Renal pelvis (tissue), 4 donors: ENCODE results near the gene DNPEP. TPM values are rescaled to one million over a fixed set of nuclear protein-coding genes. Genes with fewer than 3 reads are reported as not detected.
"Not testable (repeated sequence)": the region's sequence is repeated elsewhere in the genome, so short reads cannot be mapped to it uniquely, and the experiment has no call there.

Experiments used
- DNase-seq: peaks from one replicate; pipeline ENCODE4 v3.0.0-alpha.2; 2013
- polyA plus RNA-seq, 3 donors: library from polyadenylated mRNA; unstranded; fragments of 120-200 nt; gene quantifications; one replicate each; pipeline ENCODE4 v1.2.1, GENCODE V29; 2013; ENCODE audit not compliant: insufficient read length in 3 of 3

DNPEP gene
- polyA plus RNA-seq, 3 donors = 64.4 to 91.2 (median 66.4) TPM

DNA sequence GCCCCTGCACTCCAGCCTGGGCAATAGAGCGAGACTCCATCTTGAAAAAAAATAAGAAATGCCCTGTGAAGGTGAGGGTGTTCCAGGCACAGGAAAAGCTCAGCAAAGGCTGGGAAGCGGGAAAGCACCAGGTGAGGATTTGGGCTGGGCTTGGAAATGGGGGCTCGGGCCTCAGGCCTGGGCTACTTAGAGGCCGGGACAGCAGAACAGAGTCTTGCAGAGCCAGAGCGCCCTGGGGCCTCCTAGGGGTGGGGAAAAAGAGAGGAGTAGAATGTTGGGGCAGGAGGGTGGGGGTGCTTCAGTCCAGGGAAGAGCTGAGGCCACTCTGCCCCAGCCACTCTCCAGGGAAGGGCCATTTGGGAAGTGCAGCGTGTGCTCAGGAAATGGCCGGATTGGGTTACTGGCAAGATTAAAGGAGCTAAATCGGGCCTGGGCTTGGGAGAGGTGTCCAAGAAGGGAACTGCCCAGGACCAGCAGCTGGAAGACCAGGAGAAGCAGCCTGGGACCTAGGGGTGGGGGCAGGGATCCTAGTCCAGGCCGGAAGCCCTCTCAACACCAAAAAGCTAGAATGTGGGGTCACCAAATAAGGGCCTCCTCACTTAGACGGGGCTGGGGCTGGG is 16.7 kb upstream of the DNPEP start:
- DNase-seq = no peak

DNA sequence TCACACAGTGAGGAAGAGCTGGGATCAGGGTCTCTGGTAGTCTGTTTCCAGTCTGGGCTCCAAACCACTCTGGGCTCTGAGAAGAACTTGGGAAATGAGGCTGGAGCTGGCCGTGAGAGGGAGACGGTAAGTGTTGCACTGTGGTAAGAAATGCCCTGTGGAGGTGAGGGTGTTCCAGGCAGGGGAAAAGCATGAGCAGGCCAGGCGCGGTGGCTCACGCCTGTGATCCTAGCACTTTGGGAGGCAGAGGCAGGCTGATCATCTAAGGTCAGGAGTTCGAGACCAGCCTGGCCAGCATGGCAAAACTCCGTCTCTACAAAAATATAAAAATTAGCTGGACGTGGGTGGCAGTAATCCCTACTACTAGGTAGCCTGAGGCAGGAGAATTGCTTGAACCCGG is 16.1 kb upstream of the DNPEP start:
- DNase-seq = no peak

DNA sequence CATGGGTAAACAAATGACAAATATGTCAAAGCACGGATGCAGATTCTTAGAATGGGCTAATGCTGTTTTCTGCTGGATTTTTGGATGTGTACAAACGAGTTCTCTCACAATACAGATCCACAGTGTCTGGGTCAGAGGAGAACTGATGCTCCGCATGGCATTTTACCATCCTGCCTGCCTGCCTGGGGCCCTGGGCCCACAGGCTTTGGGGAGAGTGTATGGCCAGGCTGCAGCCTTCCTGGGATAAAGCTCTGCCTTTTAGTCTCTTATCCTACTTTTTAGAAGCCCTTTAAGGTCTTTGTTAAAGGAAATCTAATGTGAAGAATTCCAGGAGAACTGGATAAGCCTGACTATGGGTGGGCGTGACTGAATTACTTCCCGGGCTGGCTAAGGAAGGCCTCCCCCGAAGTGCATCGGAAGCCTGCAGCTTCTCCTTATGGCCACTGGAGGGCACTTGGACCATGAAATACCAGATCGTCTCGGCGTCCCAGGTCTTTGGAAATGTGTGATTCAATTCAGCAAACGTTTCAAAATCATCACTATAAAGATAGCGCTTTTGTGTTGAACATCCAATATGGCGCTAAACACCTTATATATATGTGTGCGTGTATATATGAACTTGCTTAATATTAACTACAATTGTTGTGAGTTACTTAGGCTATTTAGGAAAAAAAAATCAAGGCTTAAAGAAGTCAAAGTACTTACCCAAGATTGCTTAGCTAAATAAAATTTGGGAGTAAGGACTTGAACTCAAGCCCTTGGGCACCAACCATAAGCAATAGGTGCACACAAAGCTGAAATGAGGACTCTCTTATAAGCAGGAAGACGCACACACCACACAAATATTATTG is 15.2 kb upstream of the DNPEP start:
- peak; percentile 84 for DNase-seq

DNA sequence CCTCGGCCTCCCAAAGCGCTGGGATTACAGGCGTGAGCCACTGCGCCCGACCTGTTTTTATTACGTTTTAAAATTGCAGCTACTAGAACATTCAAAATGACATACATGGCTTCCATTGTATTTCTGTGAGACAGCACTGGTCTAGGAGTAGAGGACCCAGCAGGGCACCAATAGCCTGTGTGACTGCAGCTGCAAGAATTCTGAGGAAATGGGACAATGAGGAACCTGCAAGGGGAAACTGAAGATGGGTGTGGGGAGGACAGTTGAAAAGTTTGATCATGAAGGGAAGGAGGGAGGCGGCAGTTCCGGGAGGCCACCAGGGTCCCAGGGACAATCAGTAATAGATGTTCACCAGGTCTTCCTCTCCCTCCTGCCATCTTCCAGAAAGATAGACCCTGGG is 13.9 kb upstream of the DNPEP start:
- no peak for DNase-seq

DNA sequence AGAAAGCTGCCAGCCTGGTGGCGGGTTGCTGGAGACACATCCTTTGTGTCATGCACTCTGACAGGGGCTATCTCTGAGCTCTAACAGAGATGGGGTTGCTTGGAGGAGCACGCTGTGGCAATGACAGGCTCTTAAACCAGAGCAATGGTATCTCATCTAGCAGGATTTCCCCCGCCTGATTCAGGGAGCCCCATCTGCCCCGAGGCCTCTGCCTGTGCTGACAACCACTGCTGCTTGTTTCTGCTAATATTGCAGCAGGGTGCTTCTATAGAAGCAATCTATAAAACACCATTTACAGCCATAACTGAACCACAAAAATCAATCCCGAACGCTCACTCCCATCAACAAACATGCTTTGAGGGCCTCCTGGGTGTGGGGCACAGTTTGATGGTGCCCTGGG is 12.8 kb upstream of the DNPEP start:
- no peak for DNase-seq

DNA sequence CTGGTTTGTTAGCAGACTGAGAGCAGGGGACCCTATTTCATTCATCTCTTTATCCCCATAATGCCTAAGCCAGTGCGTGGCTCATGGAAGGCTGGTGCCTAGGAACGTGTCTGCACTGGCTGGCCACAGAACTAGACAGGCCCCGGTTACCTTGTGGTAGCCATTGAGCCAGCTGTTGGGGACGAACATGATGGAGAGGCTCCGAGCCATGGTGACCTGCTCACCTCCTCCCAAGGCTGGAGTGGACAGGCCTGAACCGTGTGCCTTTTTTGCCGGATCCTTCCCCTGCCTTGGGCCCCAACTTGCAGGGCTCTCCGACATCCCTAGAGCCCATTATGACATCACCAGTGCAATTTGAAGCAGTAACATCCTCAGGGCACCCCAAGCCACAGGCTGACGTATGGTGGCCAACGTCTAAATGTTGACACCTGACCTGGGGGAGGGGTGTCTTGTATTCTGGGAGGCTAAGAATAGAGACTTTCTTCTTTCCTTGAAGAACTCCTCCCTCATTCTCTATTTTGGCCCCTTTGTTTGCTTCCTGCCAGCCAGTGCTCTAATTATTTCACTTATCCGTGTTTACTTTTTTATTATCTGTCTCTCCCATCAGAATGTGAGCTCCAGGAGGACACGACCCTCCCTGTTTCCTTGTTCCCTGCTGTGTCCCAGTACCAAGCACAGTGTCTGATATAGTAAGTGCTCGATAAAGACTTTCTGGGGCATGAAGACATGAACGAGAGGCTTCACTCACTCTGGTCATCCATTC is 12.2 kb upstream of the DNPEP start:
- DNase-seq = no peak

DNA sequence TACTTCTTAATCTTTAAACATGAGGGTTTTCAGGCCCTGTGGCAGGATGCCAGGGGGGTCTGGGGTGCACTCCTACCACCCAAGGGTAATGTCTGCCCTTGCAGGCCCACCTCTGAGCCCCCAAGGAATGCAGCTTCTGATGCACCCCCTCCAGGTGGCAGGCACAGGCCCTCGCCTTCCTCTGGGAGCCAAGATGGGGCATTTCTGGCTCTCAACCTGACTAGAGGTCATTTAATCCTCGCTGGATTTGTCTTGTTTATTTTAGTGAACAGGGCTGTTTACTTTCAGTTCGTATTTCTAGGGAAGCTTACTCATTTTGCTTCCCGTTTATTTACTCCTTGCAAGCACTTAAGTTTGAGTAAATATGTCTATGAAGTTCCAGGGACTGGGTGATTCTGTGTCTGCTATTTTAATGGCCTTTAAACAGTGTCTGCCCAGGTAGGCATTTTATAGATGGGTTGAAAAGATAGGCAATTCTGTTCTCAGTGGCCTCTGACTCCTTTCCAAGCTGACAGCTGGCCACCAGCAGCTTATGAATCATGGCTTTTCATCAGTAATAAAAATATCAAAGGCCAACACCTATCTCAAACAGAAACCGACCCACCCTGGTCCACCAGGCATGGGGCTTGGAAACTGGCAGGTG is 11.1 kb upstream of the DNPEP start:
- no peak for DNase-seq

DNA sequence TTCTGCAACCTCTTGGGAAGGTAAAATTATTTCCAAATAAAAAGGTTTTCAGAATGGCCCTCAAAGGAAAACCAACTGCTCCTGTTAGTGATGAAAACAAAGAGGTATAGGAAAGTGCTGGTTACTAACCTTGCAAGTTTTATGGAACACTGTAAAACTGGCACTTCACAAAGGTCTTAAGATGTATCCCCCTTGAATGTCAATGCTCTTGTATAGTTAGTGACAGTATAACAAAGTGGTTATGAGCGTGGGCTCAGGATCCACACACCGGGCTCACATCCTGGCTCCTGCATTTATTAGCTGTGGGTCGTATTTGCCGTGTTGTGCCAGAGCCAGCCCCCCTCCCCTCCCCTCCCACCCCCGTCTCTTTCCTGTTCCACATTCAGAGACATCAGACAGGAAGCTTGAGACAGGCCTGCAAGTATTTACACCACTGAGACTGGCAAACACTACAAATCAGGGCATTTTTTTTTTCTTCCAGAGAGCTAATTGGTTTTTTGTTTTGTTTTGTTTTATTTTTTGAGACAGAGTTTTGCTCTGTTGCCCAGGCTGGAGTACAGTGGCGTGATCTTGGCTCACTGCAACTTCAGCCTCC is 9.2 kb upstream of the DNPEP start:
- no peak for DNase-seq

DNA sequence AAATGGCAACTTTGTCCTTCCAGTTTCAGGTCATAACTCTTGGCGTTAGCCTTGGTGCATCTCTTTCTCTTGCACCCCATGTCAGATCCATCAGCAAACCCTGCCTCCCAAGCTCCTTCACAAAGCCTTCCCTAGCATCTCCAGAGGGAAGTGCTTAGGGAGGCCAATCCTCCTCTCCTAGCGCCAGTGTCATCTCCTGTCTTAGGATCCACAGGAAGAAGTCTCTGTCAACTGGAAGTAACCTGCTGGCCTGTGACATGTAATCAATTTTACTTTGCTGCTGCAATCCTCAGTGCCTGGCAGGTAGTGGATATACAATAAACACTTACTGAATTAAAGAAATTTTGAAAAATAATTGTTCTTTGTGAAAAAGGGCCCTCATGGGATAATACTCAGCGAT is 7.9 kb upstream of the DNPEP start:
- DNase-seq = no peak

DNA sequence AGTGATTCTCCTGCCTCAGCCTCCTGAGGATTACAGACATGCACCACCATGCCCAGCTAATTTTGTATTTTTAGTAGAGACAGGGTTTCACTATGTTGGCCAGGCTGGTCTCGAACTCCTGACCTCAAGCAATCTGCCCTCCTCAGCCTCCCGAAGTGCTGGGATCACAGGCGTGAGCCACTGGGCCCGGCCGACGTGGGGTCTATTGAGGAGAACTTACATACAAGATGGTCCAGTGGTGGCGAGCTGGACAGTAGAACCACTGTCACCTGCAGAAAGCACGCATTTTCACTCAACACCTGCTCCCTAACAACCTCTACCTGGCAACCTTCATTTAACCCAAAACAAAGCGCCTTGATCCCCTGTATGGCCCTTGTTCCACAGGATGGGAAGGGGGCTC is 7.3 kb upstream of the DNPEP start:
- not testable (repeated sequence) for DNase-seq

DNA sequence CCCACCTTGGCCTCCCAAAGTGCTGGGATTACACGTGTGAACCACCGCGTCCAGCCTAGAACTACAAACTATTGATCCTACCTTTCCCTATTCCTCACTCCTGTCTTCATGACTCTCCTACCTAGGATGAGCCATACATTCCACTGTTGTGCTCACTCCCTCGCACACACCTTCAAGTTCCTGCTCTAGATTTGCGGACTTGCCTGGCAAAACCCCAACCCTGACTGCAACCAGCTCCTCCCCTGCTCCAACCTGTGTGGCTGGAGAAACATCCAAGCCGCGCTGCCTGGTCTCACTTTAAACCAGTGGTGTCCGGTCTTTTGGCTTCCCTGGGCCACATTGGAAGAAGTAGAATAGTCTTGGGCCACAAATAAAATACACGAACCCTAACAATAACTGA is 5.0 kb upstream of the DNPEP start:
- no peak for DNase-seq

DNA sequence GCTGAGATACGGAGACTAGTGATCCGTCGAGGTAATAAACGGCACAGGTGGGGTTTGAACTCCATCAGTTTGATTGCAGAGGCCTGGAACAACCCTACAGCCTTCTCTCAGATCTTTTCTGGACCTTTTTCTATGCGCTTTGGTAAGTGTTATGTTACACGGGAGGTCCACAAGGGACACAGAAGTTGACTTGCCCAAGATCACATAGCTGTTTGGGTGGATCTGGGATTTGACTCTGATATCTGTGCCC is 1.1 kb upstream of the DNPEP start:
- no peak for DNase-seq

DNA sequence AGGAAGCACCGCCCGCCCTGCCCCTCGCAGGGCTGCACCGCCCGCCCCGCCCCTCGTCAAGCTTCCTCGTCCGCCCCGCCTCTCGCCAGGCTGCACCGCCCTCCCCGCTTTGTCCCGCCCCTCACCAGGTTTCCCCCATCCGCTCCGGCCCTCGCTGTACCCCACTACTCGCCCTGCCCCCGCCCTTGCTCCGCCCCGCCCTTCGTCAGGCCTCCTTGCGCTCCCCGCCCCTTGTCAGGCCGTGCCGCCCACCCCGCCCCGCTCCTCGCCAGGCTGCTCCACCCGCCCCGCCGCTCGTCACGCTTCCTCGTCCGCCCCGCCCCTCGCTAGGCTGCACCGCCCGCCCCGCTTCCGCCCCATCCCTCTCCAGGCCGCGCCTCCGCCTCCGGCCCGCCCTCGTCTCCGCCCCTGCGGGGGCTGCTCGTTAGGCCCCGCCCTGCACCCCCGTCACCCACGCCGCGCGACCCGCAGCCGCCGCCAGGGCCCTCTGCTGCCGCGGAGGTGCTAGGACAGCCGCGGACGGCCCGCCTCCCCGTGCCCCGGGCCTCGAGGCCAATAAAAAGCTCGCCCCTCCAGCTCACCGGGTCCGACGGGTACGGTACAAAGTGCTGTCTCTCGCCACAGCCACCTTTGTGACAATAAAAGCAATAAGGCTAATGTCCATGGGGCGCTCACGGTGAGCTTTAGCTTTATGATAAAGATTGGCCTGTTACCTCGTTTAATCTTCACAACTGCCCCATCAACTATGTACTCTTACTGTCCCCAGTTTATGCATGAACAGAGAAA is 602 bp upstream of the DNPEP start:
- DNase-seq = peak; percentile 93

DNA sequence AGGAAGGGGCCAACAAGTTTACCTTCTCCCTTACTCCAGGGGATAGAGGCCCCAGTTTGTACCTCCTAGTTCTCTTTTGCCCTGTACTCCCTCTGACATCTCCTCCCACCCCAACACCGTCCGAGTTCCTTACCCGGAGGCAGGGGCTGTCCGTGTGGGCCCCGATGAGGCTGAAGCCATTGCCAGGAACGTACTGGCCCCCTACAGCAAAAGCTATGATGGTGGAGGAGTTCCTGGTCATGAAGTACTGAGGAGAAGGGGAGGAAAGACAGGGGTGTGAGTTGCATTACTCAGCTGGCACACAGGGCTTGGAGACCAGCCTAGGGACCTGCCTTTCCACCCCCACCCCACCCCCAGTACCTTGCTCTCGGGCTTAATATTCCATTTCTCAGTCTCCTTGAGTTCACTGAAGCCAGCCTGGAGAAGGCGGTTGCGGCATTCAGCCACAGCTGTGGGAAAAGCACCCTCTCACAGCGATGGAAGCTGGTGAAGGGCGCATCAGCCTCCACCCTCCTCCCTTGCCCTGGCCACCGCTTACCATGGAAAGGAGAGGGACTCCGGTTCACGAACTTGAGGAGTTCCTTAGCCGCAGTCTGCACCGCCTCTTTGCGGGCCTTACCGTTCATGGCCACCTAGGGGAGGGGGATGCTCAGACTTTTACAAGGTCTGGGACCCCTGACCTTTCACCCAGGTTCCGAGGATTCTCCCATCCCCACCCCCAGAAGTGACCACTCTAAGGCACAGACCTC is 1.0 kb downstream of the DNPEP start:
- peak; percentile 11 for DNase-seq

DNA sequence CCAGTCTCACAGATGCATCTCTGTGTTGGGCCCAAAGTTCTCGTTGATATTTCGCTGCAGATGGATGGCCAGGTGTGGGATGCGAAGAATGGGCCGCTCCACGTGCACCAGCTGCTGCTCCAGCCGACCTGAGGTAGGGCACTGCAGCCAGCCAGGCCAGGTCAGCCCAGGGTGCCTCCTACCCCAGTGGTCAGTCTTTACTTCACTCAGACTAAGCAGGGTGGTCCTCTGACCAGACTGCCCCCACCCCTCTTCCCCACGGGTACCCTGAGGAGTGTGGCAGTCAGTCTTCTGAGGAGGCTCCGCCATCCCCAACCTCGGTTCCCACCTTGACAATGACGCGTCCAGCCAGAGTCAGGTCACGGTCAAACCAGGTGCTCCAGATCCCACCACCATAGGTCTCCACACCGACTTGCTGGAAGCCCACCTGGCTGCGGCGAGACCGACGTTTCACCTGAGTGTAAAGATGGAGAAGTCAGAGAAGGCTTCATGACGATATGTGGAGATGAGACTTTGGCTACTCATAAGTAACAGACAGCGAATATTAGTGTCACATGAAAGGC is 1.7 kb downstream of the DNPEP start:
- DNase-seq = no peak

DNA sequence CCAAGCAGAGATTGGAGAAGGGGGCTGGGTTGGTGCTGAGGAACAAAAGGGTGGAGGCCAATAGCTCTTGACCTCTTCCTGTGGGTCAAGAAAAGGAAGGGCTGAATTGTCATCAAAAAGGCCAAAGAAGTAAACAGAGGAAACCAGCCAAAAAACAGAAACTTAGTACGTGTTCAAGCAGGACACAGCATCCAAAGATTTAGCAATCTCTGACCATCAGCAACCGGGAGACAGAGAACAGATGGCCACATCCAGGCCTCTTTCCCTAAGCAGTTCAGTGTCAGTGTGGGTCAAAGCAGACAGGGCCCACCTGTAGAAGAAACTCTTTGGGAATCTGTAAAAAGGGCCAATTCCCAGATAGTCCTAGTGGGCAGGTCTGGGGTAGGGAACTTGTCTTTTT is 2.9 kb downstream of the DNPEP start:
- no peak for DNase-seq

DNA sequence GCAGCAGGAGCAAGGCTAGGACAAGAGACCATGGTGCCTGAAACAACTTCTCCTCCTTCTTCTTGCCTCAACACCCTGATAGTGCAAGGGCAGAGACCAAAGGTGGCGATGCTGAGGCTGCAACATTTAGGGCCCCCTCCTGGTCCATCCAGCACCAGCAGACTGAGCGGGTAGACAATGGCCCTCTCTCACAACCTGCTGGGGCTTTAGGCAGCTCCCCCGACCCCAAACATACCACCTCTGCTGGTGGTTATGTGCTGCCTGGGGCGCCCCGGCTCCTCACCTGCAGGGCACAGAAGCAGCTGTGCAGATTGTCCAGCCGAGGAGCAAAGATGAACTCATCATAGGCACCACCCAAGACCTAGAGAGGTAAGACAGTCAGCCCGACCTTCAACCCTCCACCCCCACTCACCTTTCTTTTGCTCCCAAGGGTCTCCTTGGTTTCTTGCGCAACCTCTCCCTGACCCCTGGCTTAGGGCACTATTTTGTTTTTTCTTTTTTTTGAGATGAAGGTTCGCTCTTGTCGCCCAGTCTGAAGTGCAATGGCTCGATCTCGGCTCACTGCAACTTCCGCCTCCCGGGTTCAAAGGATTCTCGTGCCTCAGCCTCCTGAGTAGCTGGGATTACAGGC is 3.5 kb downstream of the DNPEP start:
- no peak for DNase-seq

DNA sequence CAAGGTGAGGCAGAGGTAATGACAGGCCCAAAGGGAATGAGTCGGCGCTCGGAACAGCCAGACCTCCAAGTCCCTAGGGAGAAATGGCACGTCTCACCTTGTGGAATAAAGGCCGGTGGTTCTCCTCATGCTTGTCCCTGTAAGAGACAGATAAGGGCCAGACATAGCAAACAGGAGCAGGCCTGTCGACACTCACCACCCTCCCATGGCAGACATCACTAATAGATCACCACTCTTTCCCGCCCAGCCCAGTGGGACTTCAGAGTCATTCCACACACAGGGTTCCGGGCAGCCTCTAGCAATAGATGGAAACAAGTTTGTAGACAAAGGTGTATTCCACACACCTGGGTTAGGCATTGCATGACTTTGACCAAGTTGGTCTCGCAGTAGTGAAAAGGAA is 6.3 kb downstream of the DNPEP start:
- DNase-seq = no peak

DNA sequence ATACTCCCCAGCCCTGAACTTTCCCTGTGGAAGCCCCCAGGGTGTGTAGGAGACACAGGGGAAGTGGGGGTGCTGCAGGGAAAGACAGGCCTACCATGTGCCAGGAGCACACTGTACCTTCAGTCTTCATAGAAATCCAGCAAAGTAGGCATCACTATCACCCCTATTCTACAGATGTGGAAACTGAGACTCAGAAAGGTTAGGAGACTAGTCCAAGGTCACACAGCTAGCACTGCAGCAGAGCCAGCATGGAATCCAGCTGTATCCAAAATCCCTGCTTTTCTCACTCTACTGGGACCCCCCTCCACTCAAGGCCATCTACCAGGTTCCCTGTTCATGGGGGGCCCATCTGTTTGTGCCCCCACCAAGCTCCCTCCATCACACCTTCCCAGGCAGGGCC is 6.8 kb downstream of the DNPEP start:
- no peak for DNase-seq
